Stimulated activated naive CD4-positive, alpha-beta T cell (primary cell): Measurements from ENCODE around the gene TCEA3.

Source experiments
- DNase-seq, 6 experiments: peaks; one replicate each; lab custom pipeline; 2025; lab: John Stamatoyannopoulos, UW

The TCEA3 gene

DNA sequence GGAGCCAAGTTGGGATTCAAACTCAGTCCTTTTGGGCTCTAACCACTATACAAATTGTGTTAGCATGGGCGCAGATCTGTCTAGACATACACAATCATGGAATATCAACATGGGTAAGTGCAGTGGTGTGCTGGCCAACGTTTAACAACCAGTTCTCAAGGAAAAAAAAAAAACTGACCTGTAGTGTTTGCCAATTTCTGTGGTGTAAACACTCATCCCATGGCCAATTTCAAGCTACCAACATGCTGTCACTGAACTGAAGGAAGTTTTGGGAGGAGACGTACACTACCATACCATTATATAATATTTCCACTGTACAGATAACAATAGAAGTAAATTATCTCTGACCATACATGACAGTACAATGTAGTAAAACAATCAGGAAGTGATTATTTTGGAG lies 3.2 kb downstream of the TCEA3 start:
- no peak for DNase-seq

DNA sequence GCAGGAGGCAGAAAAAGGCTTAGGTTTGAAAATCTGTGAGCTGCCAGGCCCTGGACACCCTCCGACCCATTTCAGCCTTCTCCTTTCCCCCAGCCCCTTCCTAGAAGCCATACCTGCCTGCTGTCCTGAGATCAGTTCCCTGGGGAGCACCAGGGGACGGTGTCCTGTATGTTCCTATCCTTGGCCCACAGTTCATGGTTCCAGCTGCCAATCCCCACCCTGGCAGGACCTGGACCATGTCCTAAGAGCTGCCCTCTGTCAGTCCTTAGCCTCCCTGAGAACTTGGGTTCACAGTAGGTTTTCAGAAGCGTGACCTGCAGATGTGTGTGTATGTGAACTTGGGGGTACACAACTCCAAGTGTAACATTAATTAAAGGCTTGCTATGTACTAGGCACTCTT lies 3.8 kb downstream of the TCEA3 start:
- no peak for DNase-seq

DNA sequence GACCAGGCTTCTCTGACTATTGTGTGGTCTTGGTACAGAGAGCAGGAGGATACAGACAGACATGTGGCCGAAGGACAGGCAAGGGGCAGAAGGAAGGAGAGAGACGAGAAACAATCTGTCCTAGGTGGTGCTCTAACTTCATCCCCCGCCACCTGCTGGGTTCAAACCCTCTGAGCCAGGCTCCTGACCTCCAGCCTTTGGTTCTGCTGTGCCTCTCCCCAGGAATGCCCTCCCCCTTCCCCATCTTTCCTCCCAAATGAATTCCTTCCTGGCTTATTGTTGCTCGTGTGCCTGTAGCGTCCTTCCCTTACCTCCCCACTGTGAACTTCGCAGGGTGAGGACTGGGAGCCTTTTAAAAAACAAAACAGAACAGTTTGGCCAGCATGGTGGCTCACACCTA lies 5.4 kb downstream of the TCEA3 start:
- DNase-seq = no peak

GRCh38 chr1:23417570-23417969 lies 7.0 kb downstream of the TCEA3 start:
- DNase-seq = no peak

DNA sequence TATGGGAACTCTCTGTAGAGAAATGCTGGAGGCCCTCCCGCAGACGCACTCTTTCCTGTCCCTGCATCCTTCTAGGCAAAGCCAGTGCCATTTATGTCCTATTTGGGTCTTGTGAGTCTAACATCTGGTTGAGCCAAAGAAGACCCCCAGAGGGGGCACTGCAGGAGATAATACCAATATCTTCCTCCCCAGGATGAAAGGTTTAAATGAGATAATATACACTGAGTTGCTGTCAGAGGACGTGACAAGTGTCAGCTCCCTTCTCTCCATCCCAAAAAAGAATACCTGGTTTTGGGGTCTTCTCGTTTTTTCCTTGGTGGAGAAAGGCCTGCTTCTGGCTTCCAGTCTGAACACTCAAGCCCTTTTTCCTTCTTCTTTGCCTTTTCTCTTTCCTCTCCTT lies 7.6 kb downstream of the TCEA3 start:
- no peak for DNase-seq

DNA sequence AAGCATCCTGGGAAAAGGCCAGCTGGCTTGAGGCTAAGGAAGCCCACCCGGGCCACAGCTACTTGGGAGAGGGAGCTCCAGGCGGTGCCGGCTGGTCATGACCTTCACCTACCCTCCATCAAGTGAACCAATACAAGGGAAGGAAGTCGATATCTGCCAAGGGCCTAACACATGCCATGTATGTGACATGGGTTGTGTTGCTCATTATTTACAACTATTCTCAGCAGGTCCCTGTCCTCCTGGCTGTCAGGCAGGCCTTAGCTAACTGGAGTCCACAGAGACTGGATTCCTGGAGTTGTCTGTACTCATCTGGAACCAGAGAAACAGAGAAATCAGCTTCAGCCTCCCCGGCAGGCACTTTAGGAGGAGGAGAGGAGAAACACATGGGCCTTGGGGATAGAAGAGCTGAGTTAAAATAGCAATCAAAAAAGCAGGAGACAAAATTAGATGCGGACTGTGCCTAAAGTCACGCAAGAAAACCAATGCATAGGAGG lies 15.7 kb downstream of the TCEA3 start:
- DNase-seq = no peak

DNA sequence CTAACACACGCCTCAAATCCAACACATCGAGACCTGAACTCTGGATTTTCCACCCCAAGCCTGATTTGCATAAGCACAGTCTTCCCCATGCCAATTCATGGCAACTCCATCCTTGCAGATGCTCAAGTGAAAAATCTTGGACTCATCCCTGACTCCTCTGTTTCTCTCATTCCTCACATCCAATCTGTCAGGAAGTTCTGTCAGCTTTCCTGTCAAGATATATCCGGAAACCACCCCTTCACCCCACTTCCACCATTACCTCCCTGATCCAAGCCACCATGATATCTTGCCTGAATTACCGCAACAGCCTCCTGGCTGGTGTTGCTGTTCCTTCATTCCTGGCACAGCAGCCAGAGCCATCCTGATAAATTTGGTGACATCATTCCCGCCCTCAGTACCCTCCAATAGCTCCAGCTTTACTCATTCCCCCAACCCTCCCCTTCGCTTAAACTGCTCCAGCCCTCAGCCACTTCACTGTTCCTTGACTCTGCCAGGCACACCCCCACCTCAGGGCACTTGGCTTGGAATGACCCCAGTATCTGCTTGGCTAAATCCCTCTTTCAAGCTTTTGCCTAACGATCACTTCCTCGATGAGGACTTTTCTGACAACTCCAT lies 17.4 kb downstream of the TCEA3 start:
- DNase-seq = no peak

DNA sequence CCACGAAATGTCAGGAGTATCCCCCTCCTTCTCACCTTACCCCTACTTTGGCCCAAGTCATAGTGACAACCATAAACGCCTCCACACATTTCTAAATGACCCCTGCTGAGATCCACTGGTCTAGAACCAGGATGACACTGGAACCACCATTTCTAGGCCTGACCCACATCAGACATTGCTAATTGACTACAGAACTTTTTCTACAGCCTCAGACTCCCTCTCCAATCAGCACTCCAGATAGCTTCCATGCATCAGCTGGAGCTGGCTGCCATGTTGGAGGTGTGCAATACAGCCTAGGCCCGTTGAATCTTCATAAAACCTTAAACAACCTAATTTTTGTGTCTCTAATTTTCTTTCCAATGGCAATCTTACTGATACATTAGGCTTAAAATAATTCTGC lies 18.6 kb downstream of the TCEA3 start:
- no peak for DNase-seq

GRCh38 chr1:23403735-23404486 lies 20.6 kb downstream of the TCEA3 start:
- DNase-seq = peak; percentile 58 to 81 (median 72)

DNA sequence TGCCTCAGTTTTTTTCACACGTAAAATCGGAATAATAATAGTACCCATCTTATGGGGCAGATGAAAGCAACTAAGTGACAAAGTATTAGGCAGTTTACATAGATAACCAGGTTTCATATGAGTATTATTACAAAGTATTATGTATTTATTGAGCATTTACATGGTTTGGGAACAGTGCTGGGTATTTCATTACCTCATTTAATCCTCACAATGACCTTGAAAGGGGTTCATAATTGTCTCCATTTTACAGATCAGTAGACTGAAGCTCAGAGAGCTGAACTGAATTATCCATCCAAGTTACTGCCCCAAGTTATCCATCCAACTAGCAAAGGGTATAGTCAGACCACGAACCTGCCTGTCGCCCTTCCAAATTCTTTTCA lies 21.2 kb downstream of the TCEA3 start:
- DNase-seq = no peak

GRCh38 chr1:23403038-23403336 lies 21.6 kb downstream of the TCEA3 start:
- no peak for DNase-seq

DNA sequence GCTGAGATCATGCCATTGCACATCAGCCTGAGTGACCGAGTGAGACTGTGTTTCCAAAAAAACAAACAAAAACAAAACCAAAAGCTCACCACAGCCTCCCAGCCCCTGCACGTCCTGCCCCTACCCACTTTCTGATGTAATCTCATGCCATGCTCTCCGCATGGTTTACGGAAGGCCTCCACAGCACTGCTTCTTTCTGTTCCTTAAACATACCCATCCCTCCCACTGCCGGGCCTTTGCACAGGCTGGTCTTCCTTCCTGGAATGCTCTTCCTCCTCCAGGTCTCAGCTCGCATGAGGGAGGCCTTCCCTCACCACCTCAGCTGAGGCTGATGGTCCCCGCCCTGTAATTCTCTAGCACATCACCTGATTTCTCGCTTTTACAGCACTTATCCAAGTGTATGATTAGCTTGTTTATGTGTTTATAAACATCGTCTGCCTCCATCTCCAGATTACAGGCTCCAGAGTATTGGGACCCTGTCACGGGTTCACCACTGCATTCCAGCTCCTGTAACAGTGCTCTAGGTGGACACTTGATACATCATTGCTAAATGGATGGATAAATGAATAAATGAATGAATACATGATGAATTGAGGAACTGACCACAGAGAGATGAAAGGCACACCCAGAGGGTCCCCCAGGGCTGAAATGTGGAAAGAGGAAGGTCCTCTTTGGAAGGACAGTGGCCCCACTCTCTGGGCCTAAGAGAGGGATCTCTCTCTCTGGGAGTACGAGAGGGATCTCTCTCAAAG lies 22.1 kb downstream of the TCEA3 start:
- DNase-seq = no peak

- no peak for DNase-seq
Observed at GRCh38 chr1:23401313-23401712, 23.2 kb downstream of the TCEA3 start.

- DNase-seq = no peak
Observed at GRCh38 chr1:23400324-23401114, 24.0 kb downstream of the TCEA3 start.

DNA sequence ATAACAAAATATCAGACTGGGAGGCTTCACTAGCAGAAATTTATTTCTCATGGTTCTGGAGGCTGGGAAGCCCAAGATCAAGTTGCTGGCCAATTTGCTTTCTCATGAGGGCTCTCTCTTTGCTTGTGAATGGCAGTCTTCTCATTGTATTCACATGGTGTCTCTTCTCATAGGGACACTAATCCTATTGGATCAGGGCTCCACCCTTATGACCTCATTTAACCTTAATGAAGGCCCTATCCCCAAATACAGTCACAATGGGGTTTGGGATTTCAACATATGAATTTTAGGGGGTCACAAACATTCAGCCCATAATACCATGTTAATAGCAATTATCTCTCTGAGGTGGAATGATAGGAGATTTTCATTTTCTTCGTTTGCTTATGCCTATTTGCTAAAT lies 25.3 kb downstream of the TCEA3 start:
- no peak for DNase-seq

GRCh38 chr1:23397908-23398307 lies 26.6 kb downstream of the TCEA3 start:
- no peak for DNase-seq

- no peak for DNase-seq
Observed at GRCh38 chr1:23396380-23396779, 28.2 kb downstream of the TCEA3 start.

GRCh38 chr1:23395849-23396248 lies 28.7 kb downstream of the TCEA3 start:
- no peak for DNase-seq

DNA sequence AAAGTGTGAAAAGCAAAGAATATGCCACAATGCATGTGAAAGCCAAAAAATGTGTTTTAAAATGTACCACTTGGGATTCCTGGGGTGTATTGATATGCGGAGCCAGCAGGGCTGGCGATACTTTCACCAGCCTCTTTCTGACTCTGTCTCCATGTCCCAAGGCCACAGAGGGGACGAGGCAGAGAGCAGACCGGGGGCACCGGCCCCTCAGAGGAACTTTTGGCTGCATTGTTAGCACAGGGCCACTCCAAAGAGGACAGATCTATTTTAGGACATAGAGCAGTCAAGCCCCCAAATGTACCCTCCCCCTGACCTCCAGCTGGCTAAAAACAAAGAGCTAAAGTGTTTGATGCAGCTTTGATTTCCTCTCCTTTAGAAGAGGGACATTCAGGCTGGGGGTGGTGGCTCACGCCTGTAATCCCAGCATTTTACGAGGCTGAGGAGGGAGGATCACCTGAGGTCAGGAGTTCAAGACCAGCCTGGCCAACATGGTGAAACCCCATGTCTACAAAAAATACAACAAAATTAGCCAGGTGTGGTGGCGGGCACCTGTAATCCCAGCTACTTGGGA lies 29.3 kb downstream of the TCEA3 start:
- DNase-seq = no peak

DNA sequence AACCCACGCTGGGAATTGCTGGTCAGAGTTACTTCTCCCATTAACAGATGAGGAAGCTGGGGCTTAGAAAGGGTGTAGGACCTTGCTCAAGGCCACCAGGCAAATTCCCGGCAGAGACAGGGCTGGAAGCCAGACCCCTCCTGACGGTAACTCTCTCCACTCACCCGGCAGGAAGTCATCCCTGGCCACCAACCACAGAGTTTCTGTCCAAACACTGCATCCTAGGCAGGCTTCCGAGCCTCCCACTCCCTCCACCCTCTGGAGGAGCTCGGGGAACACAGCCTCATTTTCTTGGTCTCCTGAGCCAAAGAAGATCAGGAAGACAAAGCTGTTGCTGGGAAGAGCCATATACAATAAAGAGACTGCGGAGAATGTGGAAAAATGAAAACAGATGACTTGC lies 29.9 kb downstream of the TCEA3 start:
- no peak for DNase-seq

- no peak for DNase-seq
Observed at GRCh38 chr1:23394181-23394580, 30.4 kb downstream of the TCEA3 start.

DNA sequence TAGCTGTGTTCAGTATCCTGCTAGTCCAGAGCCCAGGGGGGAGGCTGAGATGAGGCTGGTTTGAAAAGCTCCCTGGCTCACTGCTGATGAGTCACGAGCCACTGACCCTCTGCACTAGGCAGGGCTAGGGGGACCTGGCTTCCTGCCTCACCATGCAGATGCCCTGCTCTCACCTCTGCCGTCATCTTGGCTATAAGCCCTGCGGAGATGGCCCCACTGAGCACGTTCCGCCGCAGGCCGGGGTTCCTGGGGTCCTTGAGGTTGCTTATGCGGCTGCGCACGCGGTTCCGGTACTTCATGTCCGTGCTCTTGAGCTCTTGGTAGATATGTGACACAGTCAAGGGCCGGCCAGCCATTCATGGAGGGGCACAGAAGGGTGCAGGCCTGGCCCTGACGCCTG lies 30.8 kb downstream of the TCEA3 start:
- DNase-seq = no peak
